ENCODE data around the gene TSSK1B.

- TF ChIP-seq USF1 (IDR thresholded peaks at IDR 0.05; ENCODE audit: borderline replicate concordance, extremely low read length, insufficient read depth, low read depth, low read length) (no peak), CTCF (IDR thresholded peaks at IDR 0.05 in 2 of 3, conservative IDR thresholded peaks at IDR 0.05 in 1 of 3; ENCODE audit: control insufficient read depth in 2 of 3, extremely low read depth in 1 of 3, insufficient read depth in 1 of 3, low read depth in 3 of 3, low read length in 3 of 3) (no peak), CHD2 (IDR thresholded peaks at IDR 0.05; ENCODE audit: borderline replicate concordance, low read depth, low read length) (no peak)
These were observed 28.2 kb upstream of the TSSK1B start for GRCh38 chr5:113463032-113463431.

Measured in GM12878 (cell line).